ENCODE results near the gene GRK7.

GRCh38 chr3:141811348-141811747 is 48.1 kb downstream of the GRK7 start:
- TF ChIP-seq POLR2A (IDR thresholded peaks at IDR 0.05) (no peak), CTCF (IDR thresholded peaks at IDR 0.05) (no peak), POLR2AphosphoS5 (IDR thresholded peaks at IDR 0.05; ENCODE audit: insufficient read depth in 1 of 2, low read depth in 1 of 2) (no peak)

Data from vagina (tissue), 2 donors.